ENCODE data around the gene PFAS.

GRCh38 chr17:8267480-8268147, 18.5 kb downstream of the PFAS start:
- TF ChIP-seq CTCF (IDR thresholded peaks at IDR 0.05; ENCODE audit: insufficient read depth, low read length, poor library complexity, severe bottlenecking) (no peak), EZH2phosphoT487 (conservative IDR thresholded peaks at IDR 0.05; ENCODE audit: low read length) (no peak)
